NCI-H2196 treated with DMSO at 0.1 percent for 48 hours (cell line): Measurements from ENCODE around the gene PLEKHA1.

Experiments
- DNase-seq: peaks from one replicate; lab custom pipeline; 2025; ENCODE audit not compliant: unreplicated experiment; lab: John Stamatoyannopoulos, UW

The PLEKHA1 gene

GRCh38 chr10:122375679-122376160 lies 1.2 kb downstream of the PLEKHA1 start:
- DNase-seq: no peak

- no peak for DNase-seq
Observed at GRCh38 chr10:122376364-122376961, 2.0 kb downstream of the PLEKHA1 start.

GRCh38 chr10:122379041-122379440 lies 4.5 kb downstream of the PLEKHA1 start:
- DNase-seq: no peak

DNA sequence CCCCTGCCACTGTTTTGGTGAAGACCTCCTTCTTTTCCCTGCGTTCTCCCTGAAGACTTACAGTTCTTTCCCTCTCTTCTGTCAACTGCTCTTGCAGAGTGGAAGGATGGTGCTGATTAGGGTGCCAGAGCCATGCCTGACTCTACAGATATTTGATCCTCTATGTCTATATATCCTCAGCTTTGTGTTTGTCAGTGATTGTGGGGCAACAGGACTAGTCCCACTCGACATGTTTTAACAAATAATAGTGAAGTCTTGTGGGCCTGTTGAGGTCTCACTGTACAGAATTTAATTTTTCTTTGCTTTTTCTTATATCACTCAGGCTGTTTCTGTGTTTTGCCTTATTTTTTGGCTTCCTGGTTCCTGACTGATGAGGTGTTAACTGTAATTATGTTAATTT lies 5.0 kb downstream of the PLEKHA1 start:
- DNase-seq: no peak

GRCh38 chr10:122380703-122381102 lies 6.2 kb downstream of the PLEKHA1 start:
- DNase-seq: no peak

DNA sequence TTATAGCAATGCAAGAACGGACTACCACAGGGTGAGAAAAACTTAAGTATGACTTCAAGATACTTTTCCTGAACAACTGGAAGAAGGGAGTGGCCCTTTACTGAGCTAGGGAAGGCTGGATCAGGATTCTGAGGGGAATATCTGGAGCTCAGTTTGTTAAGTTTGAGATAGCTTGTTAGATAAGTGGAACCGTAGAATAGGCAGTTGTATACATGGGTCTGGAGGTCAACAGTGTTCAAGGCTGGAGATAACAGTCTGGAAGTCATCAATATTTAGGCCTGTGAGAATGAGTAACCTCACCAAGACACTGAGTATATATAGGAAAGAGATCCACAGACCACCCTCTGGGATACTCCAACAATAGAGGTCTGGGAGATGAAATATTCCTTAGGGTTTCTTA lies 7.2 kb downstream of the PLEKHA1 start:
- DNase-seq: no peak

DNA sequence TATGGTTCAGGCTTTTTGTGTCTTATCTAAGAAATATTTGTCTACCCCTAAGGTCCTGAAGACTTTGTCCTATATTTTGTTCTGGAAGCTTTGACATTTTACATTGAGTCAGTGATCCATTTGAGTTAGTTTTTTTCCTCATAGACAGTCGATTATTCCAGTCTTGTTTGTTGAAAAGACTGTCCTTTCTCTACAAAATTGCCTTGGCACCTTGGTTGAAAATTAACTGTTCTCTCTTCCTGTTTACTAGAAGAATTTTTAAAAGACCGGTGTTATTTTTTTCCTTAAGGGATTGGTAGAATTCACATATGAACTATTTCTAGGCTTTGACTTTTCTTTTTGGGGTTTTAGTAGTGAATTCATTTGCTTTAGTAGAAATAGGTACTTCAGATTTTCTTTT lies 12.0 kb downstream of the PLEKHA1 start:
- no peak for DNase-seq

GRCh38 chr10:122387572-122387971 lies 13.1 kb downstream of the PLEKHA1 start:
- DNase-seq: no peak

DNA sequence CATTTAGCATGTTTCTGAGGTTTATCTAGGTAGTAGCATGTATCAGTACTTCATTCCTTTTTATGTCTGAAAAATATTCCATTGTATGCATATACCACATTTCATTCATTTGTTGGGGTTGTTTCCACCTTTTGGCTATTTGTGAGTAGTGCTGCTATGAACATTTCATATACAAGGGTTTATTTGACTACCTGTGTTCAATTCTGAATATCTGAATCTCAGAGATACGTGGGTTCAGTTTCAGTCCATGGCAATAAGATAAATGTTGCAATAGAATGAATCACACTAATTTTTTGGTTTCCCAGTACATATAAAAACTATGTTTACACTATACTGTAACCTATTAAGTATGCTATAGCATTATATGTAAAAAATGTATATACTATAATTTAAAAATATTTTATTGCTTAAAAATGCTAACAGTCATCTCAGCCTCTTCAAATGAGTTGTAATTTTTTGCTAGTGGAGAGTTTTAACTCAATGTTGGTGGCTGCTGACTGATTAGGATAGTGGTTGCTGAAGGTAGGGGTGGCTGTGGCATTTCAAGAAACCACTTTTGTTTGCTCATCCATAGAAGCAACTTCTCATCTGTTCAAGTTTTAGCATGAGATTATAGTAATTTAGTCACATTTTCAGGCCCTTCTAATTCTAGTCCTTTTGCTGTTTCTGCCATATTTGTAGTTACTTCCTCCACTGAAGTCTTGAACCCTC lies 13.9 kb downstream of the PLEKHA1 start:
- no peak for DNase-seq

- no peak for DNase-seq
Observed at GRCh38 chr10:122390271-122390670, 15.8 kb downstream of the PLEKHA1 start.

GRCh38 chr10:122390679-122391078 lies 16.2 kb downstream of the PLEKHA1 start:
- no peak for DNase-seq

DNA sequence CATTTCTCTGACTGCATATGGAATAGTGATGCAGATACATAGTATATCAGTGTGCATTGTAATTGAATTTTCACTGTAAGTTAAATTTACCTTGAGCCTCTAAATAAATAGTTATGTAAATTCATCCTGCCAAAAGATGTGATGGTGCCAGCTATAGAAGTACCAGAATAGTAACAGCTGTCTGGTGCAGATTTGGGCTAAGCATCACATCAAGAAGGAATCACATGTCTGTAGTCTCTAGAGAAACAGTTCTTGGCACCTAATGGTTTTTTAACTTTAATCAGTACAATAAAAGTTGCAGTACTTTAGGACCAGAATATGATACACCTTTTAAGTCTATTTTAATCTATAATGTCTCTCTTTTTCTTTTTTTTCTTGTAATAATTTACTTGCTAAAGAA lies 17.4 kb downstream of the PLEKHA1 start:
- DNase-seq: no peak

DNA sequence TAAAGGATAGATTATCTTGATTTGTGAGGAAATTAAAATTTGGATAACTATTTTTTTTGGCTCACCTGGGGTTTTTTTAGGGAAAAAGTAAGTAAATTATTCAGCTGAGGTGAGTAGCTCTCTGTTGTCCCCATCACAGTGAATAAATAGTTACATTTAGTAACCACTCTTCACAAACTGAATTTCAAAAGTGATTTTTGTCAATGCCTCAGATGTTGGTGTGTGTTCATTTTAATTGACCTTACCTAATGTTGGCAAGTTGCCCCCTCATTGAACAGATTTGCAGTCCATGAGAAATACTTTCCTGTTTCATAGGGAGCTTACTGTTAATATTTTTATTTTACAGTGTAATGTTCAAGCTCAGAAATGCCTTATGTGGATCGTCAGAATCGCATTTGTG lies 18.3 kb downstream of the PLEKHA1 start:
- no peak for DNase-seq

DNA sequence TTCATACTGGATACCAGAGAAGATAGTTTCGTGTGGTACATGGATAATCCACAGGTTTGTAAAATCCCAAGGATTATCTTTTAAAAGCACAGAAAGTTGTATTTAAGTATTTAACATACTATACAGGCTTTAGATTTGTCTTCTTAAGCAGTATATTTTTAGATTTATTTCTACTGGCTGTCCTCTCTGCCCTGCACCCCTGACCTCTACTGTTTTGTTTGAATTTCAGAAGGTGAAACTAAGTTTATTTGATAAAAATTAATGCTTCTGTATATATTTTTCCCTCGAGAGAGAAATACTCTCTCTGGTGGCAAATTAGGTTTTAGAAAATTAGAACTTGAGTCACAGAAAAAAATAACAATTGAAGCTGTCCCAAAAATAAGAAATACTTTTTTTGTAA lies 18.8 kb downstream of the PLEKHA1 start:
- DNase-seq: no peak

DNA sequence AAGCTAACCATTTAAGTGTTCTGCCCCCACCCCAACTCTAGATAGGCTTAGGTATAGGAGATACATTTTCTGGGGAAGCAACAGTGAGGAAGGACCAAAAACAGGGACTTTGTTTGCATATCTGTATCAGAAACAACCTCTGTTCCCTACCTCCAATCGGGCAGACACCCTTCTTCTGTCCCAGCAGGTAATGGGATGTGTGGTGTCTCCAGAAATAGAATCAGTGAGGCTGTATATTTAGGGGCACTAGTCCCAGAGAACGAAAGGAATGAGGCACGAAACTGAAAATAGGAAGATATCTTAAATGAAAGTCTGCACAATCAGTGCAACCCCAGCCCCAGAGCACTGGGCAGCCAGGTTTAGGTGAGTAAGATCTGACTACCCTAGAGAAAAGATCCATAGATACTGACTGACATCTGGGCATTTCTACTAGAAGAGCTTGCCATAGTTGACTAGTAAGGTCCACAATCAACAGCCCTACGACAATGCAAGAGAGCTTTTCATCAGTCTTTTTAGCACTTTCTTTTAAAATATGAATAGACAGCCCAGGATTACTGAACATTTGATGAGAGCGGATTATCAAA lies 28.1 kb downstream of the PLEKHA1 start:
- no peak for DNase-seq

- DNase-seq: no peak
Observed at GRCh38 chr10:122404576-122404975, 30.1 kb downstream of the PLEKHA1 start.

DNA sequence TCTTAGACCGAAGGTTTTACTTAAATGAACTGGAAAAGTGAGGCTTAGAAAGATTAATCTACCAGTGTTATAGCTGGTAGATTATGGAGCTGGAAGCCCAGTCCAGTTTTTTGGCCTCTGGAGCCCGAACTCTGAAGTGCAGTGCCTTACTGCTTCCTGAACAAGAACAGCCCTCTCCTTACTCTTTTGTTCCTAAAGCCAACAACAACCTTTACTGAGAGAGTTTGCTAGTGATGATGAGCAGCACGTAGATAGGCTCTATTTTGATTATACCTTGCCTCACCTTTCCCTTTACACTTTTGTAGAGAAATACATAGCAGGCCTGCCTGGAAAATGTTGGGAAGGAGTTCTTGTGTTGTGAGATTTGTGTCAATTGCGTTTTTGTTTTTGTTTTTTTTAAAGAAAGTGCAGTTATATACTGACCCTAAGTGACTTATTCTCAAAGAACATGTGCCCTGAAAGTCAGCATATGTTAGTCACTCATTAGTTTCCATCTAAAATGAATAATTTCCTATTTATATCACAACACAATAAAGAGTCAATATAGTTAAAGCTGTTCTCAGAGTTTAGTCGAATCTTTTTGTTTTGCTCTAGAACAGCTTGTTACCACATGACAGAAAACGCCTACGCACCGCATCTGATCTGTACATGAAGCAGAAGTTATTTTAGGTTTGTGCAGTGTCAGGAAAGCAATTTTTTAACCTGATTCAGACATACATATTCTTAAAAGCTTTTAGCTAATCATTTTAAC lies 33.0 kb downstream of the PLEKHA1 start:
- DNase-seq: no peak

GRCh38 chr10:122413327-122413726 lies 38.8 kb downstream of the PLEKHA1 start:
- DNase-seq: no peak

DNA sequence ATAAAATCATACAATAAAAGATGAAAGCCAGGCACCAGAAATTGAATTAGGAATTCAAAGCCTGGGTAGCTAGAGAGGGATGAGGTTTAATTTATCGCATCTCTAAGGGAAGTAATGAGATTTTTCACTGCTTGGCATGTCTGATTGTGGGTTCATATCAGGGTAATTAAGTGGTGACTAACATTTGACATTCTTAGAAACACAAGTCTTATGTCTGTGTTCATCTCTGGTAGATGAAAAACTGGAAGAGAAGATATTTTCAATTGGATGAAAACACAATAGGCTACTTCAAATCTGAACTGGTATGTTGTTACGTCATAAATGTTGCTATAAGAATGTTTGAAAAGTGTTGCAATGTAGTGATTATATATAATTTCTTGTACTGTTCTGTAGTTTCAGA lies 43.2 kb downstream of the PLEKHA1 start:
- no peak for DNase-seq

- no peak for DNase-seq
Observed at GRCh38 chr10:122419016-122419415, 44.5 kb downstream of the PLEKHA1 start.

- DNase-seq: no peak
Observed at GRCh38 chr10:122419876-122420623, 45.5 kb downstream of the PLEKHA1 start.
